HepG2 (cell line): Measurements from ENCODE around the gene CEACAM8.

ENCODE experiments used
- ATF3 ChIP-seq: sonication (generic); formaldehyde crosslinking; IDR thresholded peaks from 2 replicates; pipeline ENCODE4 v1.4.0; 2020; ENCODE audit warnings: missing genetic modification reagents
- ISL2 ChIP-seq: sonication (generic); formaldehyde crosslinking; IDR thresholded peaks from 2 replicates; pipeline ENCODE4 v1.5.0; 2020; ENCODE audit warnings: missing genetic modification reagents
- SMC3 ChIP-seq: IDR thresholded peaks from 2 replicates; pipeline ENCODE4 v1.6.1; 2011; ENCODE audit warnings: low read length, improper control_type of control experiment
- SP1 ChIP-seq, 2 experiments: fragments of 450-650 bp in 1 of 2; sonication (generic) in 1 of 2; formaldehyde crosslinking in 1 of 2; IDR thresholded peaks; 2 replicates each; pipeline versions ENCODE4 v1.4.0 to v1.6.1; 2016 to 2020; ENCODE audit warnings: missing genetic modification reagents in 1 of 2
- TCF12 ChIP-seq, 2 experiments: fragments of 450-650 bp in 1 of 2; sonication (generic) in 1 of 2; formaldehyde crosslinking in 1 of 2; IDR thresholded peaks; 2 replicates each; pipeline versions ENCODE4 v1.6.1 to v1.8.0; 2017 to 2022; ENCODE audit warnings: antibody characterized with exemption in 1 of 2, mild to moderate bottlenecking in 1 of 2, missing genetic modification reagents in 1 of 2, moderate library complexity in 1 of 2
- ZFP62 ChIP-seq: sonication (generic); formaldehyde crosslinking; IDR thresholded peaks from 2 replicates; pipeline ENCODE4 v1.4.0; 2020; ENCODE audit warnings: missing genetic modification reagents
- TF ChIP-seq, protein P1 (sequence below): IDR thresholded peaks from 2 replicates; pipeline ENCODE4 v1.6.1; 2016; ENCODE audit warnings: low read depth, borderline replicate concordance
- TF ChIP-seq, protein P2 (sequence below), 2 experiments: IDR thresholded peaks; 2 replicates each; pipeline ENCODE4 v1.6.1; 2011 to 2012; ENCODE audit warnings: low read length in 2 of 2, borderline replicate concordance in 1 of 2, low read depth in 1 of 2, mild to moderate bottlenecking in 1 of 2, moderate library complexity in 1 of 2

DNA sequence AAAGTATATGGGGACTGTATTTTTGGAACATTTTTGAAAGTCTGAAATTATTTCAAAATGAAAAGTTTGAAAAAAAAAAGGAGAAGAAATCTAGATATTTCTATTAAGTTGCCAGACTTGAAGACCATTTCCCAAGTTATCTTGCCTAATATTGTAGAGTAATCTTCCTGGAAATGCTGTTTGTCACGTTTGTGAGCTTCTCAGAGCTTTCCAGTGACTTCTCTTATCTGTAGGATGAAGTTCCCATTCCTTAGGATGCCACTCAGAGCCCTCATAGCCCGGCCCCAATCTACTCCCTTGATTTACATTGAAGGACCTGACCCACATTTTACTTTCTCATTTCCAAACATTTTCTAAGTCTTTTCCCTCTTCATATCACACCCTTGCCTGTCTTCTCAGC, 23.6 kb downstream of the CEACAM8 start:
- TF ChIP-seq, protein P1, sequence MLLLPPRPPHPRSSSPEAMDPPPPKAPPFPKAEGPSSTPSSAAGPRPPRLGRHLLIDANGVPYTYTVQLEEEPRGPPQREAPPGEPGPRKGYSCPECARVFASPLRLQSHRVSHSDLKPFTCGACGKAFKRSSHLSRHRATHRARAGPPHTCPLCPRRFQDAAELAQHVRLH (CRISPR knock-in tag), result no peak
- TF ChIP-seq, protein P2, sequence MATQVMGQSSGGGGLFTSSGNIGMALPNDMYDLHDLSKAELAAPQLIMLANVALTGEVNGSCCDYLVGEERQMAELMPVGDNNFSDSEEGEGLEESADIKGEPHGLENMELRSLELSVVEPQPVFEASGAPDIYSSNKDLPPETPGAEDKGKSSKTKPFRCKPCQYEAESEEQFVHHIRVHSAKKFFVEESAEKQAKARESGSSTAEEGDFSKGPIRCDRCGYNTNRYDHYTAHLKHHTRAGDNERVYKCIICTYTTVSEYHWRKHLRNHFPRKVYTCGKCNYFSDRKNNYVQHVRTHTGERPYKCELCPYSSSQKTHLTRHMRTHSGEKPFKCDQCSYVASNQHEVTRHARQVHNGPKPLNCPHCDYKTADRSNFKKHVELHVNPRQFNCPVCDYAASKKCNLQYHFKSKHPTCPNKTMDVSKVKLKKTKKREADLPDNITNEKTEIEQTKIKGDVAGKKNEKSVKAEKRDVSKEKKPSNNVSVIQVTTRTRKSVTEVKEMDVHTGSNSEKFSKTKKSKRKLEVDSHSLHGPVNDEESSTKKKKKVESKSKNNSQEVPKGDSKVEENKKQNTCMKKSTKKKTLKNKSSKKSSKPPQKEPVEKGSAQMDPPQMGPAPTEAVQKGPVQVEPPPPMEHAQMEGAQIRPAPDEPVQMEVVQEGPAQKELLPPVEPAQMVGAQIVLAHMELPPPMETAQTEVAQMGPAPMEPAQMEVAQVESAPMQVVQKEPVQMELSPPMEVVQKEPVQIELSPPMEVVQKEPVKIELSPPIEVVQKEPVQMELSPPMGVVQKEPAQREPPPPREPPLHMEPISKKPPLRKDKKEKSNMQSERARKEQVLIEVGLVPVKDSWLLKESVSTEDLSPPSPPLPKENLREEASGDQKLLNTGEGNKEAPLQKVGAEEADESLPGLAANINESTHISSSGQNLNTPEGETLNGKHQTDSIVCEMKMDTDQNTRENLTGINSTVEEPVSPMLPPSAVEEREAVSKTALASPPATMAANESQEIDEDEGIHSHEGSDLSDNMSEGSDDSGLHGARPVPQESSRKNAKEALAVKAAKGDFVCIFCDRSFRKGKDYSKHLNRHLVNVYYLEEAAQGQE (IDR thresholded peaks at IDR 0.05; ENCODE audit: borderline replicate concordance in 1 of 2, low read depth in 1 of 2, low read length in 2 of 2), result no peak
- TF ChIP-seq ISL2 (CRISPR knock-in tag), result no peak
- TF ChIP-seq TCF12 (IDR thresholded peaks at IDR 0.05), result no peak
- no peak for TF ChIP-seq TCF12 (CRISPR knock-in tag; IDR thresholded peaks at IDR 0.05)
- TF ChIP-seq SP1 (IDR thresholded peaks at IDR 0.05), result no peak
- no peak for TF ChIP-seq SP1 (CRISPR knock-in tag; IDR thresholded peaks at IDR 0.05)
- TF ChIP-seq ZFP62 (CRISPR knock-in tag), result no peak
- no peak for TF ChIP-seq ATF3 (CRISPR knock-in tag)
- no peak for TF ChIP-seq SMC3
